NT2/D1 (cell line): Measurements from ENCODE around the gene ITPRIP.

ENCODE experiments used
- DNase-seq: peaks from one replicate; pipeline ENCODE4 v3.0.0-alpha.2; 2011; ENCODE audit warnings: low read depth, low spot score
- H3K27me3 ChIP-seq: 2 replicates; pipeline ENCODE4 v1.6.0; 2011; ENCODE audit warnings: mild to moderate bottlenecking; ENCODE audit not compliant: insufficient read length, insufficient read depth
- H3K36me3 ChIP-seq: 2 replicates; pipeline ENCODE4 v1.6.1; 2011; ENCODE audit warnings: mild to moderate bottlenecking, low read length, mixed read lengths; ENCODE audit not compliant: insufficient read depth, insufficient read length
- H3K4me1 ChIP-seq: 2 replicates; pipeline ENCODE4 v1.5.1; 2011; ENCODE audit not compliant: insufficient read depth, insufficient read length
- H3K4me3 ChIP-seq: 2 replicates; pipeline ENCODE4 v1.5.1; 2011; ENCODE audit warnings: low read depth; ENCODE audit not compliant: insufficient read length
- H3K9ac ChIP-seq: 2 replicates; pipeline ENCODE4 v1.6.0; 2011; ENCODE audit warnings: low read depth; ENCODE audit not compliant: insufficient read length
- H3K9me3 ChIP-seq: 2 replicates; pipeline ENCODE4 v1.5.1; 2011; ENCODE audit warnings: mild to moderate bottlenecking, low read length; ENCODE audit not compliant: insufficient read depth
- SUZ12 ChIP-seq: IDR thresholded peaks from 2 replicates; pipeline ENCODE4 v1.6.1; 2011; ENCODE audit not compliant: insufficient read length, insufficient read depth; ENCODE audit errors: extremely low read depth
- YY1 ChIP-seq: IDR thresholded peaks from 2 replicates; pipeline ENCODE4 v1.6.1; 2011; ENCODE audit not compliant: insufficient read length, insufficient read depth
- ZNF274 ChIP-seq: IDR thresholded peaks from 2 replicates; pipeline ENCODE4 v1.6.1; 2011; ENCODE audit warnings: mild to moderate bottlenecking, low read depth, low read length

ITPRIP gene

DNA sequence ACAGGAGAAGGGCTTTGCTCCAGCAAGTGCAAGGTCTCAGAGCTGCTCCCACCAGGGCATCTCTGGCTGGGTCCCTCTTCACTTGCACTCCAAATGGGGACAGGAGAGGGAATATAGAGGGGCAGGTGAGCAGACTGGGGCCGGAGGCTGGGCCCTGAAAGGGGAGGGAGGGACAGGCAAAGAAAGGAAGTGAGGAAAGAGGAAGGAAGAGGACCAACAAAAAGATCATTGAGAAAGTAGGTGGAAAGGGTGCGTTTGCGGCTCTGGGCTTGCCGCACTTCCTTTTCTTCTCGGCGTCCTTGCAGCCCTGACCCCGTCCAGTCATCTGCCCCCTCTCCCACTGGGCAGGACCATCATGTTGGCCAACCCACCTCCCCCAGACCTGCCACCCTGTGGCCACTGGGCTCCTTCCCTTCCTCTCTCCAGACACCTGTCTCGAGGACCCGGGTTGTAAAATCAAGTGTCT is 14.0 kb downstream of the ITPRIP start:
- H3K9ac ChIP-seq = no peak overlapping the region
- no peak overlapping the region for H3K4me3 ChIP-seq
- no peak for TF ChIP-seq YY1
- no peak for TF ChIP-seq SUZ12
- no peak for TF ChIP-seq ZNF274
- DNase-seq = no peak
- H3K36me3 ChIP-seq = peaks cover 30% of the 10 kb centered on the region
- no peaks in the 10 kb centered on the region for H3K27me3 ChIP-seq
- no peaks in the 10 kb centered on the region for H3K9me3 ChIP-seq
- peaks cover 27% of the 10 kb centered on the region for H3K4me1 ChIP-seq

DNA sequence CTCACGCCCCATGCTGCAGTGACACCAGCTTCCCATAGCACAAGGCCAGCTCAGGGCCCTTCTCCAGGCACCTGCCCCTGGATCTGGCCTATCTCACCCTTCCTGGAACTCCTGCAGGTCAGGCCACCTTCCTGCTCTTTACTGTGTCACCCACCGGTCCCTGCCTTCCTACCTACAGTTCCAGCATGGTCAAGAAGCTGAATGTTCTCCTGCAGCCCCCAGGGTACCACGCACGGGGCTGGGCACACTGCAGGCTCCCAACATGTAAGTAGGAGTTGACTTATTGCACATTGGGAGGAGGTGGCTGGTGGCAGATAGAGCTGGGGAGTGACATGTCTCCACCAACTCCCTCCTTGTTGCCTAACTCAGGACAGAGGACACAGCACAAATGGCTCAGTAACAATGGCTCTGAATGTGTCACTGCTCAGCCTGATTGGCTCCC is 14.5 kb downstream of the ITPRIP start:
- H3K27me3 ChIP-seq = no peaks in the 10 kb centered on the region
- no peak overlapping the region for H3K9ac ChIP-seq
- H3K9me3 ChIP-seq = no peaks in the 10 kb centered on the region
- H3K36me3 ChIP-seq = peaks cover 30% of the 10 kb centered on the region
- DNase-seq = no peak
- no peak overlapping the region for H3K4me3 ChIP-seq
- no peak for TF ChIP-seq ZNF274
- TF ChIP-seq SUZ12 = no peak
- TF ChIP-seq YY1 = no peak
- peaks cover 28% of the 10 kb centered on the region for H3K4me1 ChIP-seq

DNA sequence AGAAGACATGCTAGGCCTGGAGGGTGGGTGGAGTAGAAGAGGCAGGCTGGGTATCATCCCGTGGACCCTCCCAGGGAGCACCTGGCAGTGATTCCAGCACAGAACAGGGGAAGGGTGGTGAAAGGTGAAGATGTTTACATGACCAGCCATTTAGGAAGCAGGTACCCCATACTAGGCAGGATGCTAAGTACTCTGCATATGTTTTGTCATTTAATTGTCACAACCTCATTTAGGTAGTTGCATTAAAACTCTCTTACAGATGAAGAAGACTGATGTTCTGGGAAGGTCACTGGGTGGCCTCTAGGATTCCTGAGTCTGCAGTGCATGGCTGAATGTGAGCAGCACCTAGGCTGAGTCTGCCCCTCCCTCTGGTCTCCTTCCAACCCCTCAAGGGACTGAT is 15.2 kb downstream of the ITPRIP start:
- Histone ChIP-seq H3K4me3 (no peak overlapping the region), H3K27me3 (no peaks in the 10 kb centered on the region), H3K4me1 (peaks cover 28% of the 10 kb centered on the region), H3K9me3 (no peaks in the 10 kb centered on the region), H3K9ac (no peak overlapping the region), H3K36me3 (peaks cover 33% of the 10 kb centered on the region)
- TF ChIP-seq ZNF274 = no peak
- no peak for TF ChIP-seq SUZ12
- TF ChIP-seq YY1 = no peak
- DNase-seq = no peak

DNA sequence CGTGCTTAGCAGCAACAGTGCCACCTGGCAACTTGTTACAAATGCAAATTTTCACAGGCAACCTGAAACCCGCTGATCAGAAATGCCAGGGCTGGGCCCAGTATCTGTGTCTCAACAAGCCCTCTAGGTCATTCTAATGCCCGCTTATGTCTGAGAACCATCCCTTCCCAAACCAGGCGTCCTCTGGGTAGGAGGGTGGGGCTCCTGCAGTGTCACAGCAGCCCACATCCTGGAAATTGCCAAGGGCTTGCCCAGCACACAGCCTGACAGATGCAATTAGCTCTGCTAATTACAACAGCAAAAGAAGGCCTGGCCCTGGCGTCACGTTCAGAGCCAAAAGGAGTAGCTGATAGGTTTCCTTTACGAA is 15.9 kb downstream of the ITPRIP start:
- Histone ChIP-seq H3K4me3 (no peak overlapping the region), H3K9ac (no peak overlapping the region), H3K36me3 (peaks cover 33% of the 10 kb centered on the region), H3K27me3 (no peaks in the 10 kb centered on the region), H3K4me1 (peaks cover 21% of the 10 kb centered on the region), H3K9me3 (no peaks in the 10 kb centered on the region)
- TF ChIP-seq YY1 = no peak
- TF ChIP-seq SUZ12 = no peak
- TF ChIP-seq ZNF274 = no peak
- no peak for DNase-seq

DNA sequence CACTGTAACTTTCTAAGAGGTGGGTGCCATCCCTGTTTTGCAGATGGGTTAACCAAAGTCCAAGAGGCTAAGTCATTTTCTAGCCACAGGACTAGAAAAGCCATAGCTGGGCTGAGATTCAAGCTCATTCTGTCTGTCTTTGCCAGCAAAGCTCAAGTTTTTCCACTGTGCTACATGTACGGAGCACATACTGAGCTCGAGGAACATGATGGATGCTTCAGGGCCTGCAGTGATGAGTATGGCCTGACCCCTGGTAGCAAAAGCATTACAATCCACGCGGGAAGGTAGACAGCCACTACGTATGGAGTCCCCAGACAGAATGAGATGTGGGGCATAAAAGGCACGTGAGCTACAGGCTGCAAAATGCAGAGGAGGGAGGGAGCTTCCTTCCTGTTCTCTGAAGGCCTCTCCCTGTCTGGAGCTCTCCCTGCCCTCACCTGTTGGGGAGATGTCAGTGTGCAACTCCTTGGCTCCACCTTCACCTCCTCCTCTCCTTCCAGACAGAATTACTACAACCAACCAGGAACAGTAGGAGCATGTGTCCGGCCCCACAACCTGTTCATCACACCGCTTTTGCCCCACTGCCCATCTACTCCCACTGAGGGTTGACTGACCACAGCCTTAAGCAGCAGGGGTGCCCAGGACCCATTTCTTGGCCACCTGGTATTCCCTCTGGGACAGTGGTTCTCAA is 16.4 kb downstream of the ITPRIP start:
- Histone ChIP-seq H3K27me3 (no peaks in the 10 kb centered on the region), H3K36me3 (peaks cover 33% of the 10 kb centered on the region), H3K4me3 (no peak overlapping the region), H3K9me3 (no peaks in the 10 kb centered on the region), H3K4me1 (peaks cover 19% of the 10 kb centered on the region), H3K9ac (no peak overlapping the region)
- TF ChIP-seq SUZ12 (no peak), YY1 (no peak), ZNF274 (no peak)
- DNase-seq = no peak

DNA sequence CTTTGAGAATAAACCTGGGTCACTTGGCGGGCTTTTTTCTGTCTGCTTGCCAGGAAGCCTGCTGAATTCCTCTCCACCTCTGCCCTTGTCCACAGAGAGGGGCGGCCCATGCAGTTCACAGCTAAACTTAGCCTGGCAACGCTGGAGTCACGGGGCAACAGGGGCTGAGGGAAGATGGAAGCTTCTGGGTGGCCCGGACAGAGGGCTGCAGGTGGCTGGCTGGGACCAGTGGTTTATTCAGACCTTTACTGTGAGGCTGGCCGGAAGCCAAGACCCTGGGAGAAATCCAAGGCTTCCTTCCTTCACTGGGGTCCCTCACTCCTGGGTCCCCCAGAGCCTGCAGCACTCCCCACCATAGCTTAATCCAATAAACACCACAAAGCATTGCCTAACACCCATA is 17.0 kb downstream of the ITPRIP start:
- TF ChIP-seq YY1 (no peak), SUZ12 (no peak)
- Histone ChIP-seq H3K4me1 (peaks cover 17% of the 10 kb centered on the region), H3K4me3 (no peak overlapping the region), H3K9me3 (no peaks in the 10 kb centered on the region), H3K9ac (no peak overlapping the region), H3K36me3 (peaks cover 32% of the 10 kb centered on the region), H3K27me3 (no peaks in the 10 kb centered on the region)
- DNase-seq = no peak

DNA sequence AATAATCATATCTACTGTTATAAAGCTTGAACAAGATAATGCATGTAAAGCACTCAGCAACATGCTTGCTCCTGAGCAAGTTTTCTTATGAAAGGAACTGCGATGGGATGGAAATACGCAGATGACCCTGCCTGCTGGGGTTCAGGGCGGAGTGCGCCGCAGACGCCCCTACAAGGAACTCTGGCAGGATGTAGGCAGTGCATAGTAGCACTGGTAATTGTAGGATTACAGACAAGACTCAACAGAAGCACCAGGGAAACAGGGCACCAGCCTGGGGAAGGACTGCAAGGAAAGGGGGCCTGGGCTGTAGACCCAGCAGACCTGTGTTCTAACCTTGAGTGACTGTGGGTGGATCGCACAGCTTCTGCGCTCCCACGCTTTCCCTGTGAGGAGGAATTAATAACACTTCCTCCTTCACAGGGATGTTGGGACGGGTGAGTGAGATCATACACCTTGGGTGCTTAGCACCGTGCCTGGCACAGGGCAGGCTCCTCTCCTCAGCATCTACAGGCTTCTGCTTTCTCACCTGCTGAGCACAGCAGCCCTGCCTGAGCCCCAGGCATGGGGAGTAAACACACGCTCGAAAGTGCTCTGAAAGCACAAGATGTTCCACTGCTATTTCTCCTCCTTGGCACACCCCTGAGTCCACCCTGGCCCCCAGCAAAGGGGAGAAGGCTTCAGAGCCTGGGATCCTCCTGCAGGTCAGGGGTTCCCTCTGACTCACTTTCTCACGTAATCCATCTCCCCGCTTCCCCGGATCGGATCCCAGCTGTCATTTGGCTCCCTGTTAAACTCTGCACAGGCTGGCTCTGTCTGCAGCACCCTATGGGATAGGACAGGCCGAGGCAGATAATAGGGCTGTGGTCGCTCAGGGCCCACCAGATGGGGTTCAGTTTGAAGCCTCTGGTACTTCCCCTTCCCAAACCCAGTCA is 19.2 kb downstream of the ITPRIP start:
- peaks cover 35% of the 10 kb centered on the region for H3K36me3 ChIP-seq
- TF ChIP-seq YY1 = no peak
- no peak for TF ChIP-seq ZNF274
- no peak for TF ChIP-seq SUZ12
- DNase-seq = no peak
- H3K4me1 ChIP-seq = peaks cover 13% of the 10 kb centered on the region
- H3K27me3 ChIP-seq = no peaks in the 10 kb centered on the region
- no peak overlapping the region for H3K4me3 ChIP-seq
- H3K9ac ChIP-seq = no peak overlapping the region
- H3K9me3 ChIP-seq = no peaks in the 10 kb centered on the region
